H9 (cell line): ENCODE data around the gene PRR5L. TPM values are rescaled to one million over a fixed set of nuclear protein-coding genes. Genes with fewer than 3 reads are reported as not detected.

Experiments used
- DNase-seq: peaks from one replicate; pipeline ENCODE4 v3.0.0-alpha.2; 2017
- H2AFZ ChIP-seq: one replicate; pipeline ENCODE4 v1.6.1; 2013; ENCODE audit warnings: mild to moderate bottlenecking, low read length, control low read depth, moderate library complexity
- H2AK5ac ChIP-seq: 2 replicates; pipeline ENCODE4 v1.6.1; 2013; ENCODE audit warnings: low read length, control low read depth, mixed read lengths; ENCODE audit not compliant: insufficient read length
- H2BK120ac ChIP-seq: one replicate; pipeline ENCODE4 v1.6.1; 2013; ENCODE audit warnings: low read depth, mild to moderate bottlenecking, low read length, control low read depth, inconsistent platforms; ENCODE audit not compliant: poor library complexity, severe bottlenecking
- H2BK12ac ChIP-seq: 2 replicates; pipeline ENCODE4 v1.6.1; 2013; ENCODE audit warnings: low read length, control low read depth, mixed read lengths, low read depth; ENCODE audit not compliant: insufficient read length
- H2BK15ac ChIP-seq: 2 replicates; pipeline ENCODE4 v1.6.1; 2013; ENCODE audit warnings: low read depth, low read length, control low read depth
- H2BK20ac ChIP-seq: one replicate; pipeline ENCODE4 v1.6.1; 2013; ENCODE audit warnings: low read depth, mild to moderate bottlenecking, low read length, control low read depth, inconsistent platforms; ENCODE audit not compliant: poor library complexity, severe bottlenecking
- H2BK5ac ChIP-seq: 2 replicates; pipeline ENCODE4 v1.6.1; 2013; ENCODE audit warnings: low read length, control low read depth, mixed read lengths; ENCODE audit not compliant: insufficient read length
- H3K14ac ChIP-seq: 2 replicates; pipeline ENCODE4 v1.6.1; 2013; ENCODE audit warnings: low read length, control low read depth; ENCODE audit not compliant: insufficient read depth
- H3K18ac ChIP-seq: 2 replicates; pipeline ENCODE4 v1.6.1; 2013; ENCODE audit warnings: low read depth, mild to moderate bottlenecking, mixed read lengths, low read length, control low read depth; ENCODE audit not compliant: insufficient read length
- H3K23ac ChIP-seq: 2 replicates; pipeline ENCODE4 v1.6.1; 2013; ENCODE audit warnings: low read length, control low read depth, mixed read lengths, low read depth; ENCODE audit not compliant: insufficient read length
- H3K23me2 ChIP-seq: 2 replicates; pipeline ENCODE4 v1.6.1; 2013; ENCODE audit warnings: low read depth, mild to moderate bottlenecking, mixed read lengths, low read length, control low read depth; ENCODE audit not compliant: insufficient read length, poor library complexity, severe bottlenecking
- H3K27ac ChIP-seq: 2 replicates; pipeline ENCODE4 v1.5.1; 2013; ENCODE audit warnings: low read length, control low read depth, mixed read lengths, low read depth; ENCODE audit not compliant: insufficient read length
- H3K27me3 ChIP-seq: 2 replicates; pipeline ENCODE4 v1.6.1; 2013; ENCODE audit warnings: low read length, control low read depth, inconsistent platforms; ENCODE audit not compliant: insufficient read depth
- H3K4ac ChIP-seq: 2 replicates; pipeline ENCODE4 v1.6.1; 2013; ENCODE audit warnings: low read depth, mild to moderate bottlenecking, control low read depth, inconsistent platforms, low read length, moderate library complexity
- H3K4me1 ChIP-seq: 2 replicates; pipeline ENCODE4 v1.6.1; 2013; ENCODE audit warnings: low read length, control low read depth, inconsistent platforms; ENCODE audit not compliant: insufficient read depth
- H3K4me2 ChIP-seq: 2 replicates; pipeline ENCODE4 v1.6.1; 2013; ENCODE audit warnings: low read length, control low read depth, mixed read lengths; ENCODE audit not compliant: insufficient read length, insufficient read depth
- H3K56ac ChIP-seq: 2 replicates; pipeline ENCODE4 v1.6.1; 2013; ENCODE audit warnings: low read depth, mild to moderate bottlenecking, mixed read lengths, low read length, control low read depth; ENCODE audit not compliant: insufficient read length
- H3K79me1 ChIP-seq: 2 replicates; pipeline ENCODE4 v1.6.1; 2013; ENCODE audit warnings: low read depth, mild to moderate bottlenecking, moderate library complexity, low read length, control low read depth, inconsistent platforms; ENCODE audit not compliant: insufficient read depth, poor library complexity, severe bottlenecking
- H3K79me2 ChIP-seq: 2 replicates; pipeline ENCODE4 v1.6.1; 2013; ENCODE audit warnings: low read length, control low read depth, inconsistent platforms; ENCODE audit not compliant: insufficient read depth
- H3K9ac ChIP-seq: 2 replicates; pipeline ENCODE4 v1.6.1; 2013; ENCODE audit warnings: low read length, control low read depth, mixed read lengths; ENCODE audit not compliant: insufficient read length; ENCODE audit errors: extremely low read depth
- H3K9me3 ChIP-seq: one replicate; pipeline ENCODE4 v1.6.1; 2013; ENCODE audit warnings: low read depth, low read length, inconsistent platforms; ENCODE audit not compliant: control insufficient read depth
- H3T11ph ChIP-seq: one replicate; pipeline ENCODE4 v1.6.1; 2013; ENCODE audit warnings: mild to moderate bottlenecking, low read length, control low read depth, inconsistent platforms
- H4K20me1 ChIP-seq: one replicate; pipeline ENCODE4 v1.6.1; 2013; ENCODE audit not compliant: control insufficient read depth, insufficient read length, insufficient read depth
- H4K5ac ChIP-seq: 2 replicates; pipeline ENCODE4 v1.6.1; 2013; ENCODE audit warnings: low read depth, mild to moderate bottlenecking, mixed read lengths, low read length, control low read depth; ENCODE audit not compliant: insufficient read length
- H4K8ac ChIP-seq: replicated peaks from 2 replicates; pipeline ENCODE4 v1.6.1; 2013; ENCODE audit warnings: low read length, control low read depth, mixed read lengths, low read depth; ENCODE audit not compliant: insufficient read length
- H4K91ac ChIP-seq: 2 replicates; pipeline ENCODE4 v1.6.1; 2013; ENCODE audit warnings: low read depth, mild to moderate bottlenecking, moderate library complexity, mixed read lengths, low read length, control low read depth; ENCODE audit not compliant: insufficient read length
- H3K27ac Mint-ChIP-seq, 3 experiments: 2 replicates in 2 of 3; 3 replicates in 1 of 3; pipeline ENCODE4 v1.8.0; 2020 to 2021; ENCODE audit warnings: mixed read lengths in 3 of 3, mild to moderate bottlenecking in 1 of 3, moderate library complexity in 1 of 3
- H3K27me3 Mint-ChIP-seq: 2 replicates; pipeline ENCODE4 v1.8.0; 2021; ENCODE audit warnings: low read depth, mild to moderate bottlenecking, moderate library complexity, mixed read lengths
- H3K36me3 Mint-ChIP-seq, 3 experiments: 2 replicates in 2 of 3; 3 replicates in 1 of 3; pipeline ENCODE4 v1.8.0; 2020 to 2021; ENCODE audit warnings: low read depth in 3 of 3, mixed read lengths in 3 of 3; ENCODE audit not compliant: insufficient read depth in 1 of 3
- H3K4me1 Mint-ChIP-seq, 2 experiments: 2 replicates each; pipeline ENCODE4 v1.8.0; 2020; ENCODE audit warnings: mixed read lengths in 2 of 2
- H3K4me3 Mint-ChIP-seq, 2 experiments: 2 replicates in 1 of 2; 3 replicates in 1 of 2; pipeline ENCODE4 v1.8.0; 2020 to 2021; ENCODE audit warnings: mild to moderate bottlenecking in 2 of 2, mixed read lengths in 2 of 2, moderate library complexity in 1 of 2
- H3K9me3 Mint-ChIP-seq, 2 experiments: 2 replicates in 1 of 2; 3 replicates in 1 of 2; pipeline ENCODE4 v1.8.0; 2020; ENCODE audit warnings: mild to moderate bottlenecking in 2 of 2, mixed read lengths in 2 of 2, moderate library complexity in 1 of 2
- CTCF ChIP-seq: fragments of 200-600 bp; sonication (generic); conservative IDR thresholded peaks from 3 replicates; pipeline ENCODE4 v1.8.0; 2021; ENCODE audit warnings: antibody characterized with exemption, mild to moderate bottlenecking
- WGBS: extraction: QIAGEN DNeasy Blood & Tissue Kit; methylation state at CpG from one replicate; pipeline ENCODE4 v1.1.7; 2013; ENCODE audit warnings: missing lambda C conversion rate, low lambda C conversion rate, mixed read lengths; ENCODE audit not compliant: insufficient read length; ENCODE audit errors: extremely low coverage; 5-methylcytosine and 5-hydroxymethylcytosine counted together
- total RNA-seq: library from RNA; stranded (reverse); gene quantifications from 2 replicates; pipeline ENCODE4 v1.2.1, GENCODE V29; 2021

The PRR5L gene
- total RNA-seq, 1 experiment from 2014 or later = 5.6 TPM

DNA sequence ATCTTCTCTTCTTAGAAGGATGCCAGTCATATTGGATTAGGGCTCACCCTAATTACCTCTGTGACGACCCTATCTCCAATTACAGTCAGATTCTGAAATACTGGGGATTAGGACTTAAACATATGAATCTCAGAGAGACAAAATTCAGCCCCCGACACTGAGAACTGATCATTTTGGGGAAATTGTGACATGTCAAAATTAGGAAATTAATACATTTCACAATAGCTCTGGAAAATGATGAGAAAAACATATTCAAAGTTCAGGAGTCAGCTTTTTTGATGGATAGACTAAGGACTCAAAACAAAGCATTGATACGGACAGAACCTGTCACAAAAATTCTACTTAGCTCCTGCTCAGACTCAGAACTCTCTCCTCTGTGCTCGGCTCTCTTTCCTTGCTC, 47.7 kb upstream of the PRR5L start:
- no peak overlapping the region for H3K27ac ChIP-seq
- H3K14ac ChIP-seq = no peak overlapping the region
- no peak overlapping the region for H2BK120ac ChIP-seq
- H3K27me3 Mint-ChIP-seq = peaks cover 3% of the 10 kb centered on the region; the same call in 1 of the 2 replicates
- no peak for TF ChIP-seq CTCF
- no peak overlapping the region for H4K8ac ChIP-seq
- DNase-seq = no peak
- H3K79me1 ChIP-seq = no peaks in the 10 kb centered on the region
- H3K23me2 ChIP-seq = no peaks in the 10 kb centered on the region
- no peak overlapping the region for H3K56ac ChIP-seq
- H3K4me2 ChIP-seq = no peak overlapping the region
- no peak overlapping the region for H2BK20ac ChIP-seq
- H4K5ac ChIP-seq = no peak overlapping the region
- H3K9me3 ChIP-seq = no peaks in the 10 kb centered on the region
- H3K4ac ChIP-seq = no peak overlapping the region
- no peaks in the 10 kb centered on the region for H4K20me1 ChIP-seq
- no peaks in the 10 kb centered on the region for H3K4me1 ChIP-seq
- no peak overlapping the region for H2BK12ac ChIP-seq
- no peak overlapping the region for H3K4me3 Mint-ChIP-seq
- H4K91ac ChIP-seq = no peak overlapping the region
- H3K36me3 Mint-ChIP-seq = no peaks in the 10 kb centered on the region; a peak in 1 of 7 replicates
- H2AK5ac ChIP-seq = no peak overlapping the region
- no peaks in the 10 kb centered on the region for H3K9me3 Mint-ChIP-seq
- H3K27me3 ChIP-seq = no peaks in the 10 kb centered on the region
- H3K79me2 ChIP-seq = no peaks in the 10 kb centered on the region
- WGBS = no CpG with 5 or more reads among the region's 4 CpGs
- no peak overlapping the region for H3K18ac ChIP-seq
- H3K27ac Mint-ChIP-seq = no peak overlapping the region
- no peak overlapping the region for H3K9ac ChIP-seq
- no peak overlapping the region for H2BK5ac ChIP-seq
- H2BK15ac ChIP-seq = no peak overlapping the region
- no peak overlapping the region for H3T11ph ChIP-seq
- no peak overlapping the region for H3K23ac ChIP-seq
- no peak overlapping the region for H2AFZ ChIP-seq
- peaks cover 6 to 12% of the 10 kb centered on the region in 2 experiments; a peak in 3 of 4 replicates for H3K4me1 Mint-ChIP-seq
